A172 (cell line): Measurements from ENCODE around the gene MAP3K20. TPM values are rescaled to one million over a fixed set of nuclear protein-coding genes. Genes with fewer than 3 reads are reported as not detected.
A peak's percentile ranks its signal among the peaks of the same experiment; 100 is the strongest.

Experiments used
- DNase-seq: peaks from one replicate; pipeline ENCODE4 v3.0.0-alpha.2; 2015; ENCODE audit warnings: low spot score
- total RNA-seq: library from RNA; depleted of rRNA; stranded (reverse); fragments of >200 nt; shearing (Covaris generic); gene quantifications from 2 replicates; pipeline ENCODE4 v1.2.3, GENCODE V29; 2014

Gene MAP3K20
- total RNA-seq, 1 experiment from 2014 or later, result 51.4 TPM

- DNase-seq, result no peak
Observed at GRCh38 chr2:173050684-173051083, 25.0 kb upstream of the MAP3K20 start.

- DNase-seq, result no peak
Observed at GRCh38 chr2:173051463-173052215, 24.0 kb upstream of the MAP3K20 start.

- DNase-seq, result peak; percentile 33
Observed at GRCh38 chr2:173053043-173053699, 22.5 kb upstream of the MAP3K20 start.

- peak; percentile 42 for DNase-seq
Observed at GRCh38 chr2:173054466-173054865, 21.2 kb upstream of the MAP3K20 start.

GRCh38 chr2:173056705-173057364 lies 18.8 kb upstream of the MAP3K20 start:
- DNase-seq, result no peak

- no peak for DNase-seq
Observed at GRCh38 chr2:173058097-173058496, 17.5 kb upstream of the MAP3K20 start.

GRCh38 chr2:173058673-173059072 lies 17.0 kb upstream of the MAP3K20 start:
- no peak for DNase-seq

GRCh38 chr2:173059292-173059691 lies 16.4 kb upstream of the MAP3K20 start:
- DNase-seq, result no peak

GRCh38 chr2:173059971-173060461 lies 15.6 kb upstream of the MAP3K20 start:
- DNase-seq, result no peak

- no peak for DNase-seq
Observed at GRCh38 chr2:173062801-173063200, 12.8 kb upstream of the MAP3K20 start.

- DNase-seq, result no peak
Observed at GRCh38 chr2:173064151-173064805, 11.4 kb upstream of the MAP3K20 start.

- DNase-seq, result no peak
Observed at GRCh38 chr2:173066887-173067676, 8.6 kb upstream of the MAP3K20 start.

- no peak for DNase-seq
Observed at GRCh38 chr2:173075056-173075780, 428 bp upstream of the MAP3K20 start.

- DNase-seq, result peak; percentile 49
Observed at GRCh38 chr2:173076581-173077345, 1.1 kb downstream of the MAP3K20 start.

GRCh38 chr2:173077506-173078177 lies 2.0 kb downstream of the MAP3K20 start:
- DNase-seq, result no peak

- DNase-seq, result no peak
Observed at GRCh38 chr2:173079141-173079540, 3.5 kb downstream of the MAP3K20 start.

- DNase-seq, result peak; percentile 66
Observed at GRCh38 chr2:173079973-173080860, 4.6 kb downstream of the MAP3K20 start.

GRCh38 chr2:173086518-173087213 lies 11.0 kb downstream of the MAP3K20 start:
- no peak for DNase-seq
